Caki2 (cell line): Measurements from ENCODE around the gene LMF2. TPM values are rescaled to one million over a fixed set of nuclear protein-coding genes. Genes with fewer than 3 reads are reported as not detected.

Experiments used
- DNase-seq: peaks from one replicate; pipeline ENCODE4 v3.0.0-alpha.2; 2015; ENCODE audit warnings: low read depth
- in situ Hi-C: cut with HindIII; loops from 2 replicates; pipeline ENCODE4 v1.10.0; 2016; ENCODE audit warnings: low sequenced_read_pairs, low pct_unique_long_range_greater_than_20kb, mixed read lengths
- total RNA-seq: library from RNA; depleted of rRNA; stranded (reverse); fragments of >200 nt; shearing (Covaris generic); gene quantifications from 2 replicates; pipeline ENCODE4 v1.2.3, GENCODE V29; 2014; ENCODE audit warnings: low replicate concordance

LMF2 gene
- total RNA-seq, 1 experiment from 2014 or later: 112 TPM

DNA sequence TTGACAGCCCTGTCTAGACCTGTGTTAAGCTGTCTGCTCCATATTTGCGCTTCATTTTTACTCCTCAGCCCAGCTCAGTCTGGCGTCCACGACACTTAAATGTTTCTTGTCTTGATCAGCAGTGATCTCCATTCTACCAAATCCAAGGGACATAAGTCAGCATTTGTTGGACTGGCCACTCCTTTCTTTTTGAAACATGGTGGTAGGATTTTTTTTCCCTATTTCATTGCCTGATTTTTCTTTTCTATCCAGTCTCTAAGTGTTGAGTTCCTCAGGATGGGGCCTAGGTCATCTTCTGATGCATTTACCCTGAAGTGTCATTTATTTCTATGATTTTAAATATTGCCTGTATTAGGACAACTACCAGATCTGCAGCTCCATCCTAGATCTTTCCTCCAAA is 1.4 kb upstream of the LMF2 start:
- no peak for DNase-seq
- in situ Hi-C loops: no loop called here

DNA sequence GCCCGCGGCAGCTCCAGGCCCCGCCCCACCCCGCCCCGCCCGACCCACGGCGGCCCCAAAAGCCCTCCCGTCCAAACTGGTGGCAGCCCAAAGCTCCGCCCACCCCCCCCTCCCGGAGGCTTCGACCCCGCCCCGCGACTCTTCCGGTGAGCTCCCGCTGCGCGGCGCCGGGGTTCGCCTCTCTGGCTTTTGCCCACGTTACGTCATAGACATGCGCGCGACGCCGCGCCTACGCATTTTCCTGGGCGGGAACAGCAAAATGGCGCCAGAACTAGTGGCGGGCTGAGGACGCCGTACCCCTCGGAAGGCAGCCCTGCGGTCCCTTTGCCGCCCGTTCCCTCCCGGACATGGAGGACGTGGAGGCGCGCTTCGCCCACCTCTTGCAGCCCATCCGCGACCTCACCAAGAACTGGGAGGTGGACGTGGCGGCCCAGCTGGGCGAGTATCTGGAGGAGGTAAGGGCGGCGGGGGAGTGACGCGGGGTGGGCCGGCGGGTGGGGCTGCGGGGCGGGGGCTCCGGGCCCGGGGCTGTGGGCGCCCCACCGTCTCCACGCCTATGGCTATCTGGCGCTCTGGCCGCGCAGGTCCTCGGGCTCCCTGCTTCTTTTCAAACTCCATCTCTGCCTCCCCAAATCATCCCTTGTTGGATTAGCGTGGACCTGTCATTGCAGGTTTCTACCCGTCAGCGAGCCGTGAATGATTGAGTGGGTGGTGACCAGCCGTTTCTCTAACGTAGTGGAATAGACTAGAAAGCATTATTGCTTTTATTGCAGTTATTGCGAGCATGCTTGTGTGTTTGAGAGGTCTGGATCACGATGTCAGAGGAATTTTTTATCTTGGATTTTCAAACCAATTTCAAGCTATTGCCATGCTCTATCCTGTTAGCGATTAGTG is 736 bp upstream of the LMF2 start, which contains the start of gene NCAPH2:
TSS of gene NCAPH2 (plus strand) at position 234 of the 894 bp plus-strand sequence. CDS start at position 348, 114 bp downstream.
- in situ Hi-C loops: no loop called here
- peak; percentile 93 for DNase-seq

DNA sequence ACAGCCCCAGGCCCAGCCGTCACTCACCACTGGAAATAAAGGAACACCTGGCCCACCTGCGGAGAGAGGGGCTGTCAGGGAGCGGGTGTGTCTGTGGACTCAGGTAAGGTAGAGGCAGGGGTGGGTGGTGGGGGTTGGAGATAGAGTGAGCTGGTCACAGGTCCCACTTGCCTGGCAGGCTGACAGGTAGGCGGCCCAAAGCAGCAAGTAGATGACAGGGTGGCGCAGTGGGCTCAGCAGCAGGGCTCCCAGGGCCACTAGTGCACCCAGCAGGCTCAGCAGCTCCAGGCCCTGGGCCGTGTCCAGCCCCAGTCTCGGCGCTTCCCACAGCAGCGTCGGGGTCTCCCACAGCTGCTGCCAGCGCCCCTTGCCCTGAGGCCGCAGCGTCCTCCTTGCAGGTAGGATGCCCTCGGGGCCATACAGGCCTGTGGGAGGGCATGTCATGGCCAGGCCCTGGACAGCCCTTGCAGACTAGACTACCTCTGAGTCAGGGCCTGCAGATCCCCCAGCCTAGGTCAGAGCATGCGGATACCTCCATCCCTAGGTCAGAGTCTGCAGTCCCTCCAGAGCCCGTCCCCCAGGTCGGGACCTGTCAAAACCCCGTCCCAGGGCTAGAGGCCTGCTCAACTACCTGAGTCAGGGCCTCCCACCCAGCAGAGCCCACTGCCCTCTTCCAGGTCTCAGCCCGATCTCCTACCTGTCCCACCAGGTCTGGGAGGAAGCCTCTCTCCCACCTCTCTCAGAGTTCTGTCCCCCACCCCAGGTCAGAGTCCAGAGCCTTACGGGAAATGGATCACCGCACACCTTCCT is 686 bp downstream of the LMF2 start:
- no peak for DNase-seq
- in situ Hi-C loops: no loop called here

DNA sequence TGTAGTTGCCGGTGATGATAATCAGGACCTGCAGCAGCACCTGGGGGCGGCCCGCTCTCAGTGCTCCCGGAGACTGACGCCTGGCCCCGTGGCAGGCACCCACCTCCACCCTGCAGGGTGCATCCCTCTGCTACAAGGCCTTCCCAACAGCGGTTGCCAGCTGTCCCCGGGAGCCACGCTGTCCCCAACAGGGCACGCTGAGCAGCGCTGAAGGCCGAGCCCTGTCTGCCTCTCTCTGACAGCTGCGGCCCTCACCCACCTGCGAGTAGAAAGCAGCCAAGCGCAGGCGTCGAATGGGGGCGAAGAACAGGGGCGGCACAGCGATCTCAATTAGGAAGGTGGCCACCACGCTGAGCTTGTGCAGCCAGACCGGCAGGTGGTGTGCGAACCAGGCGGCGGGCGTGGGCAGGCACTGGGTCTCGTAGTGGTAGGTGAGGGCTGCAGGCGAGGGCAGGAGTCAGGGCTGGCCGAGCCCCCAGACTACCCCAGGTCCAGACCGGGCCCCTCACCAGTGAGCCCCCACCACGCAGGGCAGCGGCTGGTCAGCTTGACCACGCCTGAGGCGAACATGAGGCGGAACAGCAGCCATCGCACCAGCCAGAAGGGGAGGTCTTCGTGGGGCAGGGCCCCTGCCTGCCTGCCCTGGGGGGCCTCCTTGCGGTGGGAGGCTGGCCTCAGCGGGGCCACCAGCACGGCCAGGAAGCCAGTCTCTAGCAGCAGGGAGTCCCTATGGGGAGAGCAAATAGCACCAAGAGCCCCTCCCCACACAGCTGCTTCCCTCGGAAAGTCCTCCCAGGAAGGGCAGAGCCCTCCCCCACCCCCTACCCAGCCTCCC is 1.5 kb downstream of the LMF2 start:
- DNase-seq: no peak
- in situ Hi-C loops: no loop called here

DNA sequence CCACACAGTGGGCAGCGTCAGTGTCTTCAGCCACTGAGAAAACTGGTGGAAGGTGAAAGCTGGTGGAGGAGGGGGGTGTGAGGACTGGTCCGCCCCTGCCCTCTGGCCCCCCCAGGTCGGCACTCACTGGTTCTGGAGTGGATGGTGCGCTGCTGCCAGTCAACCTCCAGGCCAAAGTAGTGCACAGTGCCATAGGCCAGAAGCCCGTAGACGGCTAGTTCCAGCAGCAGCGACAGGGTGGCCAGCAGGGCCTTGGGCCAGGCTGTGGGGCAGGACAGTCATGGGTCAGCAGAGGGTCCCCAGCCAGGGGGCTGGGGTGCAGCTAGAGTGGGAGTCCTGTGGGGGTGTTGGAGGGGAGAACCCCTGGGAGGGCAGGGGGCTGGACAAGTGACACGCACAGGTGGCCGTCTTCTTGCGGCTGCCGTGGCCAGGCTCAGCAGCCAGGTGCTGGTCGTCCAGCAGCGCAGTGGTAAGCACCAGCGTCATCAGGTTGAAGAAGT is 2.2 kb downstream of the LMF2 start:
- no peak for DNase-seq
- in situ Hi-C loops: no loop called here

DNA sequence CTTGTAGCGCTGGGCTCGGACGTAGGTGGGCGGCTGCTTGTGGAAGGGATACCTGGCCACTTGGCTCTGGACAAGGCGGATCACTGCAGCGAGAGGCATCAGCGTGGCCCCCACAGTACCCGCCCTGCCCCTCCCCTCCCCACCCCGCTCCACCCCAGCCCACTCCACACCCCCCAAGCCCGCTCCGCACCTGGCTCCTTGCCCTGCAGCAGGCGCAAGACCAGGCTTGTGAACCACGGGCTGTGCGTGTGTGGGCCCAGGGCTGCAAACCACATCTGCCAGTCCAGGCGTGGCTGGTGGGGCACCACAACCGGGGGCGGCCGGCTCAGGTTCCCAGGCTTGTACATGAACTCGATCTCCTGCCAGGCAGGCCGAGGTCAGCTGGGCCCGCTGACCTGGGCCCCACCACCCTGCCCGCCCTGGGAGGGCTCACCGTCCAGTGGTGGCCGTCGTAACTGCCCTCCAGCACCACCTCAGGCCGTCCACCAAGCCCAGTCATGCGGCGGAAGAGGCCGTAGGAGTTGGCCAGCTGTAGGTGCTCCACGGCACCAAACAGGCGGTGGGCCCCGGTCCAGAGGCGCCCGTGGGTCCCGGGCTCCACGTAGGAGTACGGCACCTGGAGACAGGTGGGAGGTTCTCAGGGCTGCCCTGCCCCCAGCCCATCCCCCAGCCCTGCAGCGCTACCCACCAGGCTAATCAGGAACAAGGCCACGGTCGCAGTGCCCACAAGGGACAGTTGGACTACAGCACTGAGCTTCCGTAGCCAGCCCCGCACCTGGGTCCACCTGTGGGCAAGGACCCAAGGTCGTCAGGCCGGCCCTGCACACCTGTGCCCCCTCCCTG is 2.9 kb downstream of the LMF2 start:
- in situ Hi-C loops: no loop called here
- DNase-seq: no peak

DNA sequence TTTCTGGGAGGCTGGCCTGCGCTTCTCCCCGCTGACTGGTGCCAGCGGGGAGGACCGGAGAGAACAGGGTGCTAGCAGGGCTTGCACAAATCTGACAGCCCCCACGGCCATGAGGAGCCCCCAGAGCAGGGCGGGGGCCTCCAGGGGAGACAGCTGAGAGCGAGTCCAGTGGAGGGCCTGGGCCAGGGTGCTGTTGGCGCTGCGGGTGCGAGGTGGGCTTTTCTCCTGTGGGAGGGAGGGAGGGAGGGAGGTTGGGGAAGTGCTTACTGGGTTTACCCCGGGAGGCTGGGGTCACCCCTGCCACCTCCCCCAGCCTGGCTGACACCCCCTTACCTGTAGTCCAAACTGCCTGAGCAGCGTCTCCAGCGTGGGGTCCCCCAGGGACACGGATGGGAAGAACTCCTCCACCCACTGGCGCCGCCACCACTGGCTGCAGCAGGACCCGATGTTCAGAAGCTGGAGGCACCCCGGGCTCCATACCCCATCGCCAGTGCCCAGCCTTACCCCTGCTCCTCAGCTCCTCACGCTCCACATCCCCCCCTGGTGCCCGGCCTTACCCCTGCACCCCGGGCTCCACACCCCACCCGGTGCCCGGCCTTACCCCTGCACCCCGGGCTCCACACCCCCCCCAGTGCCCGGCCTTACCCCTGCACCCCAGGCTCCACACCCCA is 3.9 kb downstream of the LMF2 start:
- DNase-seq: no peak
- in situ Hi-C loops: no loop called here

DNA sequence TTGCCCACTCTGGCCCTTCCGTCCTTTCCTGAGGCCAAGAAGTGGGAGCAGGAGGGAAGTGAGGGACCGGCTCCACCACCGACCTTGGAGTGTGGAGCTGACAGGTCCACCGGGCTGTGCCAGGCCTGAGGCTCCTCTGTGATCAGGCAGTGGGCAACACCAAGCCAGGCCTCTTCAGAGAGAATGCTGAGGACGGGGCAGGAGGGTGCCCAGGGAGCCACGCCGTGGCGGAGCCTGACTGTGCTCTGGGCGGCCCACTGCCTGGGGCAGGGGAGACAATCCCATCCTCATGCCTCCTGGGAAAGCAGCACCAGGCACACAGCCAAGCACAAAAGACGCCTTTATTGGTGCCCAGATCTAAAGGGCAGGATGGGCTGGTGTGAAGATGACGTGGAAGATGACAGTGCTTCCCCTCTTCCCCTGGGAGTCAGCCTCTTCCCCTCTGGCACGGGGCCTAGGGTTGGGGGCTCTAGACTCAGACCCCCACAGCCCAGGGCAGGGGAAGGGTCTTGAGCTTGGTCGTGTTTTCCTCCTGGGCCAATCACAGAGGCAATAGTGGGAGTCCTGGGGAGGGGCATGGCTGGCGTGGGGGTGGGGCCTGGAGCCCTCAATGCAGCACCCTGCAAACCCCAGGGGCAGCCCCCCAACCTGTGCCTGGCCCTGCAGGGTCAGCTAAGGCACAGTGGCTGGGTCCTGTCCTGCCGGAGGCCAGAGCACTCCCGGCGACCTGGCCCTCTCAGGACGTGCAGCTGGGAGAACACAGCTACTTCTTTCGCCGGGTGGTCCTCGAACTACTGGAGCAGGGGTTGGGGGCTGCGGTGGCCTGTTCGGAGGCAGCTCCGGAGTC is 4.7 kb downstream of the LMF2 start:
- in situ Hi-C loops: no loop called here
- no peak for DNase-seq

DNA sequence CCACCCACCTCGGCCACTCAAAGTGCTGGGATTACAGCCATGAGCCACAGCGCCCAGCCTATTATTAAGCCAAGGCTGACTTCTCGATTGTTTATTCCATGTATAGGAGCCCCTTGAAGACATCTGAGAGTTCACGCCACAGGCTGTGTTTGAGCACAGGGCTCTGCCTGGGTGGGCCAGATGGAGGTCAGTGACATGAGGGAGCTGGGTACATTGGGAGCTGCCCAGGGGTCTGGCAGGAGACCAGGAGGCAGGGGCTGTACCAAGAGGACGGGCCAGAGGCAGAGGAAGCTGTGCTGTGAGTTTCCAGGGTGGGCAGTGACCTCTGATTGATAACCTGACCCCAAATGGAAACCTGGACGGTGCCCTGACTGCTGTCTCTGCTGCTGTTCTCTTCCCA is 5.4 kb downstream of the LMF2 start:
- in situ Hi-C loops: no loop called here
- no peak for DNase-seq

DNA sequence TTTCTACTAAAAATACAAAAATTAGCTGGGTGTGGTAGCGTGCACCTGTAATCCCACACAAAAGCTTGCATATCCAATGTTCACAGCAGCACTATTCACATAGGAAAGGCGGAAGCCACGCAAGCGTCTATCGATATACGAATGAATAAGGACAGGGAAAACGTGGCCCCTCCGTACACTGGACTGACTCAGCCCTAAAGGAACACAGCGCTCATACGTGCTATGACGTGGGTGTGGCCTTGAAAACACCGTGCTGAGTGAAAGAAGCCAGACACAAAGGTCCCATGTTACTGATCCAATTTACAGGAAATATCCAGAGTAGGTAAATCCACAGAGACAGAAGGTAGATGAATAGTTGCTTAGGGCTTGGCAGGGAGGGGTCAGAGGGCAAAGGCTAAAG is 7.0 kb downstream of the LMF2 start:
- DNase-seq: no peak
- in situ Hi-C loops: no loop called here

DNA sequence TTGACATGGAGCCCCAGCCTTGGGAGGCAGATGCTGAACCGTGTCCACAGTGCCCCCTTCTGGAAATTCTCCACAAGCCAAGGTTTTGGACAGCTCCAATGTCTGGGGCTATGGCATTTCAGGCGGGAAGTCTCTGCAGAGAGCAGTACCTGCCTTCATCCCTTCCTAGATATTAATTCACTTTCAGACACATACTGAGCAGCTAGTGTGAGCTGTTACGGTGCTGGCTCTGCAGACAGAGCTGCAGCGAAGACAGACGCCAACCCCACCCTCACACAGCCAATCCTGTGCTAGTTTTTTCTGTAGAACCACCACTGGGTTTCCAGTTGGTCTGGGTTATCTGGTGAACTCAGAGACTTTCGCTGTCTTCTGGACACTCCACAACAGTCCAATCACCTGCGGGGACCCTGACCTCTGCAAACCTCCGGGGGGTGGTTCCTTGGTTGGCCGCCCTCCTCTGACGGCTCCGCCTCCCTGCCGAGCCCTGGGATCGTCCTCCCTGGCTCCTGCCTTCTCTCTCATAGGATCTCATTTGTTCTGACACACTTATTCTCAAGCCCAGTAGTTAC is 9.1 kb downstream of the LMF2 start:
- peak; percentile 88 for DNase-seq
- in situ Hi-C loops: no loop called here

DNA sequence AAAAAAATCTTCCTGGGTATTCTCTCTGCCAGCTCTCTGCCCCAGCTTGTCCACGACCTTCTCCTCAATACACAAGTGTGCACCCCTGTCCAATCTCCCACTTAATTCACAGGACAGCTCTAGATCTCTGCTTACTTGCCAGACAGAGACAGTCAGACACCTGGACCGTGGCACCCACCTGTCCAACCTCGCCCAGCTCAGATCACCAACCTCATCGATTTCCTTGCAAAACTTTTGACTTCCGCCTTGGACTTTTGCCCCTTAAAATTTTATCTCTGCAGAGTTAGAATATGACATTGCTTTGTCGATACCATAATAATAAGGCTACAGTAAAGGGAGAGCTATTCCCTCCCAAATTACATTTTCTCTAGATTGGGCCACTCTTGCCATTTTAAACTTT is 10.4 kb downstream of the LMF2 start:
- no peak for DNase-seq
- in situ Hi-C loops: no loop called here

DNA sequence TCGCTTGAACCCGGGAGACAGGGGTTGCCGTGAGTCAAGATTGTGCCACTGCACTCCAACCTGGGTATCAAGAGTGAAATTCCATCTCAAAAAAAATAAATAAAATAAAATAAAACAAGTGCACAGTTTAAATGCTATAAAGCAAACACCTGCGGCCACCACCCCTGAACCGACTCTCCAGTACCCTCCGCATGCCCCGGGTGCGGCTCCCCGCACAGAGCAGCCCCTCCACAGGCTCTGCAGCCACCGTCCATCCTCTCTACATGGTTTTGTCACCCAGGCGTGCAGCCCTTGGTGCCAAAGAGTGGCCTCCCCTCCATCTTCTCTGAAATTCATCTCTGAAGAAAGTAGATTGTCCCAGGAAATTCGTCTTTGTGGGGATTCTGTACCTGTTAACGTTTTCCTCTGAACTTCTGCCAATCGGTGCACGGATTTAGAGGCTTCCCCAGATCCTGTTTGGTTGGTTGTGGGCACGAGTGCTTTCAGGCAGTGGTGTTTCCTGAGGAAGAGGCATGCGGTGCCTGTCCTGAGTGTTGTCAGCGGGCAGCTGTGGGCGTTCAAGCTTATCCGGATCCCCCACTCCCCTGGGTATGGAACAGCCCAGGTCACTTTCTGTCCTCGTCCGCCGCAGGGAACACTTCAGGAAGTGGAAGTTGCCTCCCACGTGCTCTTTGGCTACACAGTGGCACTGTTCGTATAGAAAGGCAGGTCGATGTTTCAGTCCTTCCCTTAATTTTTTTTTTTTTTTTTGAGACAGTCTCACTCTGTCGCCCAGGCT is 16.8 kb downstream of the LMF2 start:
- in situ Hi-C loops: no loop called here
- no peak for DNase-seq

DNA sequence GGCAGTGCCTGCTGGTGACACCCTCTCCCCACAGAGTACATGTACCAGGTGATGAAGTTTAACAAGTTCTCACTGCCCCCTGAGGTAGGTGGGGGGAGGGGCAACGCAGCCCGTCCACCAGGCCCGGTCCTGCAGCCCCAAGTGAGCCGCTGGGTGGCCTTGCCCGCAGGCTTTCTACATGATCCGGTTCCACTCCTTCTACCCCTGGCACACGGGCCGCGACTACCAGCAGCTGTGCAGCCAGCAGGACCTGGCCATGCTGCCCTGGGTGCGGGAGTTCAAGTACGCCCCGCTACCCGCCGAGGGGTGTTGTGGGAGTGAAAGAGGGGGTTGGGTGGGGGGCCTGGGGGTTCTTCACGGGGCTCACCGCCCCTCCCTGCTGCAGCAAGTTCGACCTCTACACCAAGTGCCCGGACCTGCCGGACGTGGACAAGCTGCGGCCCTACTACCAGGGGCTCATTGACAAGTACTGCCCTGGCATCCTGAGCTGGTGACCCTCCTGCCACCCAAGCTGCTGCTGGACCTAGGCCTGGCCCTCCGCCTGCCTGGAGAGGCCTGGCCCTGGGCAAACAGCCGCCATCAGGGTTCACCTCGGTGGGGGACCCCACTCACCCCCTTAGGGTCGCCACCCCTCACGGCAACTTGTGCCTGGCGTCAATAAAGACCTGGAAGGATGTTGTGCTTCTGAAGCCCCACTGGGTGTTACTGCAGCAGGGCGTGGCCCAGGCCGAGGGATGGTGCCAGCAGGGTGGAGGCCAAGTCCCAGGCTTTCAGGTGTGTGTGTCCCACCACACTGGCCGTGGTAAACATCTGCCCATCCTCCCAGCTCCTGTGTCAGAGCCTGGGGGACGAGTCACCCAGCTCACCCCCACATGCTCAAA is 17.9 kb downstream of the LMF2 start:
- in situ Hi-C loops: no loop called here
- DNase-seq: no peak
